ENCODE measurements around the gene CNST. TPM values are rescaled to one million over a fixed set of nuclear protein-coding genes. Genes with fewer than 3 reads are reported as not detected.

Gene CNST
- total and polyA plus RNA-seq, 2 of the 13 experiments (the other 11 are each of a cell fraction or from before 2014, with no cell fraction given), result 6.3 to 12.4 TPM

GRCh38 chr1:246711548-246712003 is 145.3 kb downstream of the CNST start (continued):
- TF ChIP-seq, protein P1, sequence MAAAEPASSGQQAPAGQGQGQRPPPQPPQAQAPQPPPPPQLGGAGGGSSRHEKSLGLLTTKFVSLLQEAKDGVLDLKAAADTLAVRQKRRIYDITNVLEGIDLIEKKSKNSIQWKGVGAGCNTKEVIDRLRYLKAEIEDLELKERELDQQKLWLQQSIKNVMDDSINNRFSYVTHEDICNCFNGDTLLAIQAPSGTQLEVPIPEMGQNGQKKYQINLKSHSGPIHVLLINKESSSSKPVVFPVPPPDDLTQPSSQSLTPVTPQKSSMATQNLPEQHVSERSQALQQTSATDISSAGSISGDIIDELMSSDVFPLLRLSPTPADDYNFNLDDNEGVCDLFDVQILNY (CRISPR knock-in tag; conservative IDR thresholded peaks at IDR 0.05), result no peak
- TF ChIP-seq, protein P2, sequence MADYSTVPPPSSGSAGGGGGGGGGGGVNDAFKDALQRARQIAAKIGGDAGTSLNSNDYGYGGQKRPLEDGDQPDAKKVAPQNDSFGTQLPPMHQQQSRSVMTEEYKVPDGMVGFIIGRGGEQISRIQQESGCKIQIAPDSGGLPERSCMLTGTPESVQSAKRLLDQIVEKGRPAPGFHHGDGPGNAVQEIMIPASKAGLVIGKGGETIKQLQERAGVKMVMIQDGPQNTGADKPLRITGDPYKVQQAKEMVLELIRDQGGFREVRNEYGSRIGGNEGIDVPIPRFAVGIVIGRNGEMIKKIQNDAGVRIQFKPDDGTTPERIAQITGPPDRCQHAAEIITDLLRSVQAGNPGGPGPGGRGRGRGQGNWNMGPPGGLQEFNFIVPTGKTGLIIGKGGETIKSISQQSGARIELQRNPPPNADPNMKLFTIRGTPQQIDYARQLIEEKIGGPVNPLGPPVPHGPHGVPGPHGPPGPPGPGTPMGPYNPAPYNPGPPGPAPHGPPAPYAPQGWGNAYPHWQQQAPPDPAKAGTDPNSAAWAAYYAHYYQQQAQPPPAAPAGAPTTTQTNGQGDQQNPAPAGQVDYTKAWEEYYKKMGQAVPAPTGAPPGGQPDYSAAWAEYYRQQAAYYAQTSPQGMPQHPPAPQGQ (CRISPR knock-in tag; IDR thresholded peaks at IDR 0.05; ENCODE audit: borderline replicate concordance), result no peak
- TF ChIP-seq AGO2 (optimal IDR thresholded peaks at IDR 0.05; ENCODE audit: low read depth, low read length), result no peak
- TF ChIP-seq ZNF543 (CRISPR knock-in tag; IDR thresholded peaks at IDR 0.05), result no peak
- no peak for TF ChIP-seq CREB1 (IDR thresholded peaks at IDR 0.05)
- TF ChIP-seq CREB1 (CRISPR knock-in tag; IDR thresholded peaks at IDR 0.05), result peak; percentile 52; the same call in 1 of the 2 replicates
- TF ChIP-seq MED1 (CRISPR knock-in tag; IDR thresholded peaks at IDR 0.05), result 0 out of 2 replicates have a peak, but pooled peaks have one; percentile 22
- TF ChIP-seq TOPORS (CRISPR knock-in tag; IDR thresholded peaks at IDR 0.05), result no peak
- no peak for TF ChIP-seq ATF4 (CRISPR knock-in tag; IDR thresholded peaks at IDR 0.05)
- TF ChIP-seq GZF1 (CRISPR knock-in tag; IDR thresholded peaks at IDR 0.05), result no peak
- TF ChIP-seq, protein P3, sequence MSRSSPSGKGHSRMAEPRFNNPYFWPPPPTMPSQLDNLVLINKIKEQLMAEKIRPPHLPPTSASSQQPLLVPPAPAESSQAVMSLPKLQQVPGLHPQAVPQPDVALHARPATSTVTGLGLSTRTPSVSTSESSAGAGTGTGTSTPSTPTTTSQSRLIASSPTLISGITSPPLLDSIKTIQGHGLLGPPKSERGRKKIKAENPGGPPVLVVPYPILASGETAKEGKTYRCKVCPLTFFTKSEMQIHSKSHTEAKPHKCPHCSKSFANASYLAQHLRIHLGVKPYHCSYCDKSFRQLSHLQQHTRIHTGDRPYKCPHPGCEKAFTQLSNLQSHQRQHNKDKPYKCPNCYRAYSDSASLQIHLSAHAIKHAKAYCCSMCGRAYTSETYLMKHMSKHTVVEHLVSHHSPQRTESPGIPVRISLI (CRISPR knock-in tag; IDR thresholded peaks at IDR 0.05; ENCODE audit: borderline replicate concordance), result no peak
- no peak for TF ChIP-seq NFYC (CRISPR knock-in tag; IDR thresholded peaks at IDR 0.05)
- TF ChIP-seq AHR (CRISPR knock-in tag; IDR thresholded peaks at IDR 0.05), result no peak
- no peak for TF ChIP-seq HDAC6 (IDR thresholded peaks at IDR 0.05; ENCODE audit: low read depth, low read length)
- peak; percentile 53 for TF ChIP-seq SALL1 (CRISPR knock-in tag; IDR thresholded peaks at IDR 0.05)
- TF ChIP-seq, protein P4, sequence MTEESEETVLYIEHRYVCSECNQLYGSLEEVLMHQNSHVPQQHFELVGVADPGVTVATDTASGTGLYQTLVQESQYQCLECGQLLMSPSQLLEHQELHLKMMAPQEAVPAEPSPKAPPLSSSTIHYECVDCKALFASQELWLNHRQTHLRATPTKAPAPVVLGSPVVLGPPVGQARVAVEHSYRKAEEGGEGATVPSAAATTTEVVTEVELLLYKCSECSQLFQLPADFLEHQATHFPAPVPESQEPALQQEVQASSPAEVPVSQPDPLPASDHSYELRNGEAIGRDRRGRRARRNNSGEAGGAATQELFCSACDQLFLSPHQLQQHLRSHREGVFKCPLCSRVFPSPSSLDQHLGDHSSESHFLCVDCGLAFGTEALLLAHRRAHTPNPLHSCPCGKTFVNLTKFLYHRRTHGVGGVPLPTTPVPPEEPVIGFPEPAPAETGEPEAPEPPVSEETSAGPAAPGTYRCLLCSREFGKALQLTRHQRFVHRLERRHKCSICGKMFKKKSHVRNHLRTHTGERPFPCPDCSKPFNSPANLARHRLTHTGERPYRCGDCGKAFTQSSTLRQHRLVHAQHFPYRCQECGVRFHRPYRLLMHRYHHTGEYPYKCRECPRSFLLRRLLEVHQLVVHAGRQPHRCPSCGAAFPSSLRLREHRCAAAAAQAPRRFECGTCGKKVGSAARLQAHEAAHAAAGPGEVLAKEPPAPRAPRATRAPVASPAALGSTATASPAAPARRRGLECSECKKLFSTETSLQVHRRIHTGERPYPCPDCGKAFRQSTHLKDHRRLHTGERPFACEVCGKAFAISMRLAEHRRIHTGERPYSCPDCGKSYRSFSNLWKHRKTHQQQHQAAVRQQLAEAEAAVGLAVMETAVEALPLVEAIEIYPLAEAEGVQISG (CRISPR knock-in tag; IDR thresholded peaks at IDR 0.05), result peak; percentile 40; the same call in 1 of the 2 replicates
- TF ChIP-seq POLR2AphosphoS5 (IDR thresholded peaks at IDR 0.05; ENCODE audit: low read depth, low read length), result no peak
- peak; percentile 39; the same call in 1 of the 2 replicates for TF ChIP-seq ZNF687 (CRISPR knock-in tag; IDR thresholded peaks at IDR 0.05)

Measured in HepG2 (cell line).